RWPE1 (cell line): Measurements from ENCODE around the gene ASPHD2.

Source experiments
- CTCF ChIA-PET: fragments of 350-600 bp; sonication (Branson Sonifier 250); formaldehyde crosslinking; extraction: SDS; loops from one replicate; lab custom pipeline; 2021; lab: Yijun Ruan, JAX
- POLR2A ChIA-PET: fragments of 400-600 bp; formaldehyde crosslinking; extraction: SDS; loops from one replicate; lab custom pipeline; 2020; ENCODE audit warnings: antibody characterized with exemption; ENCODE audit not compliant: low non-redundant PET; lab: Yijun Ruan, JAX
- DNase-seq: peaks from one replicate; pipeline ENCODE4 v3.0.0; 2012; ENCODE audit warnings: low spot score
- H3K27ac ChIP-seq: fragments of 450-650 bp; 2 replicates; pipeline ENCODE4 v1.5.1; 2017
- CTCF ChIP-seq: fragments of 450-650 bp; conservative IDR thresholded peaks from 2 replicates; pipeline ENCODE4 v1.5.1; 2017; ENCODE audit warnings: low read depth, mild to moderate bottlenecking

Gene ASPHD2

GRCh38 chr22:26448334-26448733 is 19.3 kb downstream of the ASPHD2 start:
- no peak for TF ChIP-seq CTCF
- 0 out of 2 replicates have a peak overlapping the region, but pooled peaks have one; percentile 49 for H3K27ac ChIP-seq
- ChIA-PET CTCF (interaction anchor here (0.6 kb wide), 1 partner anchor 1442 kb away, joined by 8 read pairs; no protein-coding TSS in a partner anchor), POLR2A (no interaction called here)
- DNase-seq: no peak

GRCh38 chr22:26448941-26449340 is 19.9 kb downstream of the ASPHD2 start:
- no peak for TF ChIP-seq CTCF
- peak overlapping the region; percentile 49 for H3K27ac ChIP-seq
- ChIA-PET POLR2A (no interaction called here), CTCF (interaction anchor here (0.6 kb wide), 1 partner anchor 1441 kb away, joined by 8 read pairs; no protein-coding TSS in a partner anchor)
- DNase-seq: no peak

- DNase-seq: no peak
- ChIA-PET POLR2A (no interaction called here), CTCF (no interaction called here)
- H3K27ac ChIP-seq: no peak overlapping the region; the same call in 1 of the 2 replicates
- no peak for TF ChIP-seq CTCF
Observed at GRCh38 chr22:26450453-26451185, 21.6 kb downstream of the ASPHD2 start.

DNA sequence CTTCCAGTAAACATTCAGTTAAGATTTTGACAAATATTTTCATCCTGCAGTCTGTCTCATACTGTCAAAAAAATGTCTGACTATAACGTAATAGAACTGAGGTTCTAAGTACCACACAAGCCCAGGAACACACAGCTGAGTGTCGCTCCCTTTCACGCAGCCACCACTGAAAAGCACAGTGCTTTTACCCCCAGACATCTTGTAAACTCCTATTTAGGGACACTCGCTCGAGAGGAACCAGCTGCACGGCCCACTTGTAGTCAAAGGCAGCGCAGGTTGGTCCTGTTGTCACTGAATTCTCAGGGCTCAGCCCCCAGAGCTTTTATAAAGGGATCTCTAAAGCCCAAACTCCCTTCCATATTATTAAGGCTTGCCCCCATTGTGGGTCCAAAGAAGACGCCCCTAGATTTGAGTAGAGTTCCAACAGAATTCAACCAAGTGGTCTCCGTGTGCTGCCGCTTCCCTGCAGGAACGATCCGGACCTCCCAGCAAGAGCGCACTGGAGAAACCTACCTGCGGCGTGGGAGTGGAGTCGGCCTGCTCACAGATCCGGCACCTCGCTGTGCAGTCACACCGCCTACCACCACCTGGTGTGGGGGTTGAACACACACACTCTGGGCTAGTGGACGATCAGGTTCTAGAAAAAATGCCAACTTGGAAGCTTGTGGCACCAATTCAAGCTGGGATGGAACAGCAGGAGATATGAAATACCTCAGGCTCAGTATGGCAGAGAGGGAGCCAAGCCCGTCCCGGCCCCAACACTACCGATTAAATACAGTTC is 23.4 kb downstream of the ASPHD2 start:
- ChIA-PET POLR2A (no interaction called here), CTCF (interaction anchor here (0.9 kb wide), 1 partner anchor 8 kb away, joined by 3 read pairs; no protein-coding TSS in a partner anchor)
- no peak for DNase-seq
- no peak for TF ChIP-seq CTCF
- H3K27ac ChIP-seq: no peak overlapping the region; the same call in 1 of the 2 replicates

DNA sequence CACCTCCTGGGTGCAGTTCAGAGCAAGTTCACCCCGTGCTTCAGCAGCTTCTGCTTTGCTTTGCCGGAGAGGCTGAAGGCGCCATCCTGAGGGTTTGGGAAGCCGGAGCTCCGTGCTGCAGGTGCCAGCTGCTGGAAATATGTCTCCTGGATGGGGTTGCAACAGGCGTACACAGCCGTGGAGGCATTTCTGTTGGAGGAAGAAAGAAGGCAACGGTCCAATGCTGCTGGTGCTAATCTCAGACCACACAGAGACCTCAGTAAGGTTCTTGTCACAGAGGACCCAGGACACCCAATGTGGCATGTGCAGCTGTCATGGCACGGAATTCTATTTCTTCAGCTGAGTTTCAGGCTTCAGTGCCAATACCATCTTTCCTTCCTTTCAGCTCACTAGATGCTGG is 24.2 kb downstream of the ASPHD2 start:
- ChIA-PET CTCF (no interaction called here), POLR2A (no interaction called here)
- DNase-seq: no peak
- TF ChIP-seq CTCF: no peak
- H3K27ac ChIP-seq: 0 out of 2 replicates have a peak overlapping the region, but pooled peaks have one; percentile 0

- no peak for TF ChIP-seq CTCF
- H3K27ac ChIP-seq: no peak overlapping the region
- no peak for DNase-seq
- CTCF ChIA-PET: no interaction called here
- POLR2A ChIA-PET: no interaction called here
Observed at GRCh38 chr22:26453812-26454500, 24.9 kb downstream of the ASPHD2 start.
